NB4 (cell line): ENCODE data around the gene DEFB115.

Experiments used
- CTCF ChIP-seq: IDR thresholded peaks from one replicate; pipeline ENCODE4 v1.5.1; 2012; ENCODE audit warnings: low read depth, low read length
- POLR2A ChIP-seq: IDR thresholded peaks from 2 replicates; pipeline ENCODE4 v1.6.1; 2011; ENCODE audit warnings: mild to moderate bottlenecking; ENCODE audit not compliant: insufficient read length; ENCODE audit errors: extremely low read depth

- TF ChIP-seq POLR2A (no peak), CTCF (no peak)
These were observed 505 bp upstream of the DEFB115 start for GRCh38 chr20:31256959-31257358.
